ENCODE data around the gene EIF3K.
"Not testable (repeated sequence)": the region's sequence is repeated elsewhere in the genome, so short reads cannot be mapped to it uniquely, and the experiment has no call there.

EIF3K gene

GRCh38 chr19:38618590-38619360 lies at the start of gene EIF3K:
Gene EIF3K, plus strand, starts transcription at chr19:38619188. Its CDS starts 81 bp downstream, at chr19:38619269.
- peak; percentile 96 for DNase-seq

GRCh38 chr19:38569368-38569983 lies 49.5 kb upstream of the EIF3K start:
- no peak for DNase-seq

GRCh38 chr19:38571682-38572081 lies 47.3 kb upstream of the EIF3K start:
- DNase-seq: no peak

- no peak for DNase-seq
Measured at GRCh38 chr19:38577826-38578225, 41.2 kb upstream of the EIF3K start.

GRCh38 chr19:38579304-38579703 lies 39.7 kb upstream of the EIF3K start:
- peak; percentile 16 for DNase-seq

- no peak for DNase-seq
Measured at GRCh38 chr19:38580080-38580479, 38.9 kb upstream of the EIF3K start.

- no peak for DNase-seq
Measured at GRCh38 chr19:38583219-38583984, 35.6 kb upstream of the EIF3K start.

GRCh38 chr19:38583985-38584305 lies 35.0 kb upstream of the EIF3K start:
- no peak for DNase-seq

- DNase-seq: no peak
Measured at GRCh38 chr19:38587562-38587961, 31.4 kb upstream of the EIF3K start.

- DNase-seq: no peak
Measured at GRCh38 chr19:38588041-38588440, 30.9 kb upstream of the EIF3K start.

- no peak for DNase-seq
Measured at GRCh38 chr19:38592940-38593339, 26.0 kb upstream of the EIF3K start.

- DNase-seq: peak; percentile 63
Measured at GRCh38 chr19:38596057-38596981, 22.7 kb upstream of the EIF3K start.

GRCh38 chr19:38597075-38597474 lies 21.9 kb upstream of the EIF3K start:
- no peak for DNase-seq

GRCh38 chr19:38599722-38600121 lies 19.3 kb upstream of the EIF3K start:
- DNase-seq: no peak

GRCh38 chr19:38602856-38603255 lies 16.1 kb upstream of the EIF3K start:
- not testable (repeated sequence) for DNase-seq

- DNase-seq: no peak
Measured at GRCh38 chr19:38606131-38606530, 12.9 kb upstream of the EIF3K start.

- DNase-seq: no peak
Measured at GRCh38 chr19:38614289-38614688, 4.7 kb upstream of the EIF3K start.

- no peak for DNase-seq
Measured at GRCh38 chr19:38615007-38615581, 3.9 kb upstream of the EIF3K start.

- DNase-seq: no peak
Measured at GRCh38 chr19:38616265-38616664, 2.7 kb upstream of the EIF3K start.

- no peak for DNase-seq
Measured at GRCh38 chr19:38617283-38617763, 1.7 kb upstream of the EIF3K start.

- DNase-seq: no peak
Measured at GRCh38 chr19:38617764-38618589, 1.0 kb upstream of the EIF3K start, which contains the start of gene MAP4K1. Gene MAP4K1, minus strand, starts transcription at chr19:38617953. Its CDS starts 58 bp downstream, at chr19:38617895.

Data from NCI-H226 (cell line).